K562 (cell line): Measurements from ENCODE around the gene TRIOBP. TPM values are rescaled to one million over a fixed set of nuclear protein-coding genes. Genes with fewer than 3 reads are reported as not detected.

ENCODE experiments used
- ATAC-seq: fragments of 200-7000 bp; cut with Tn5 transposase; 3 replicates; pipeline ENCODE4 v1.9.1; 2020; ENCODE audit warnings: moderate library complexity
- BruUV-seq: library from RNA; stranded (reverse); fragments of 400-500 nt; replicated peaks from 2 replicates; lab custom pipeline; 2021; lab: Mats Ljungman, UMichigan
- CTCF ChIA-PET: fragments of 300-600 bp; formaldehyde crosslinking; extraction: SDS; loops from one replicate; lab custom pipeline; 2021; ENCODE audit warnings: low intra/inter-chr PET ratio; lab: Yijun Ruan, JAX
- POLR2A ChIA-PET: fragments of 300-600, 350-650 bp; sonication (Branson Sonifier 250); formaldehyde crosslinking; extraction: SDS; loops from one replicate; lab custom pipeline; 2021; ENCODE audit warnings: antibody characterized with exemption, inconsistent platforms; lab: Yijun Ruan, JAX
- DNase-seq, 4 experiments: peaks; one replicate each; pipeline versions ENCODE4 v3.0.0 to v3.0.0-alpha.2; 2011 to 2018; ENCODE audit warnings: low spot score in 3 of 4, mixed read lengths in 3 of 4; ENCODE audit errors: extremely low read depth in 1 of 4
- FAIRE-seq: peaks from 2 replicates; lab custom pipeline; 2011; peaks lifted over from hg19 to GRCh38; lab: Jason Lieb, UNC
- H2AFZ ChIP-seq: 2 replicates; pipeline ENCODE4 v1.6.0; 2011; ENCODE audit warnings: low read depth, low read length, control low read depth, inconsistent platforms
- H3K27ac ChIP-seq: fragments of 200-600 bp; 3 replicates; pipeline ENCODE4 v1.8.0; 2011; ENCODE audit warnings: low read depth, mild to moderate bottlenecking, control low read depth, inconsistent platforms, low read length, moderate library complexity, mixed read lengths; ENCODE audit errors: extremely low read depth
- H3K27me3 ChIP-seq, 2 experiments: fragments of 300-600 bp in 1 of 2; 2 replicates in 1 of 2; 3 replicates in 1 of 2; pipeline versions ENCODE4 v1.6.0 to v1.8.0; 2011; ENCODE audit warnings: inconsistent platforms in 2 of 2, low read length in 2 of 2, mild to moderate bottlenecking in 1 of 2, mixed read lengths in 1 of 2, moderate library complexity in 1 of 2; ENCODE audit not compliant: control insufficient read depth in 2 of 2, insufficient read depth in 2 of 2
- H3K36me3 ChIP-seq: fragments of 300-600 bp; 3 replicates; pipeline ENCODE4 v1.8.0; 2011; ENCODE audit warnings: mild to moderate bottlenecking, low read length, inconsistent platforms; ENCODE audit not compliant: control insufficient read depth, insufficient read depth
- H3K4me1 ChIP-seq, 2 experiments: fragments of 200-600 bp in 1 of 2; replicated peaks in 1 of 2; 2 replicates in 1 of 2; 3 replicates in 1 of 2; pipeline versions ENCODE4 v1.5.1 to v1.8.0; 2011; ENCODE audit warnings: inconsistent platforms in 2 of 2, low read length in 2 of 2, mild to moderate bottlenecking in 1 of 2, mixed read lengths in 1 of 2, moderate library complexity in 1 of 2; ENCODE audit not compliant: control insufficient read depth in 2 of 2, insufficient read depth in 2 of 2
- H3K4me2 ChIP-seq: 2 replicates; pipeline ENCODE4 v1.6.1; 2011; ENCODE audit warnings: low read length, control low read depth, inconsistent platforms, mixed read lengths; ENCODE audit not compliant: insufficient read depth
- H3K4me3 ChIP-seq: fragments of 200-600 bp; sonication (generic), shearing (Covaris generic); 2 replicates; pipeline ENCODE4 v1.5.1; 2016; ENCODE audit warnings: control low read depth, inconsistent platforms
- H3K79me2 ChIP-seq: fragments of 200-600 bp; 3 replicates; pipeline ENCODE4 v1.8.0; 2011; ENCODE audit warnings: low read length, inconsistent platforms; ENCODE audit not compliant: control insufficient read depth, insufficient read depth
- H3K9ac ChIP-seq, 2 experiments: 2 replicates each; pipeline versions ENCODE4 v1.6.0 to v1.6.1; 2011; ENCODE audit warnings: low read depth in 2 of 2, low read length in 2 of 2, control low read depth in 1 of 2, inconsistent platforms in 1 of 2, mild to moderate bottlenecking in 1 of 2, mixed read lengths in 1 of 2; ENCODE audit not compliant: insufficient read depth in 1 of 2
- H3K9me1 ChIP-seq: one replicate; pipeline ENCODE4 v1.6.0; 2011; ENCODE audit warnings: inconsistent platforms, mild to moderate bottlenecking, low read length, moderate library complexity; ENCODE audit not compliant: control insufficient read depth, insufficient read depth
- H3K9me3 ChIP-seq: replicated peaks from 2 replicates; pipeline ENCODE4 v1.5.1; 2011; ENCODE audit warnings: low read depth, low read length, inconsistent platforms; ENCODE audit not compliant: control insufficient read depth, insufficient read depth
- H4K20me1 ChIP-seq: replicated peaks from 2 replicates; pipeline ENCODE4 v1.6.1; 2011; ENCODE audit warnings: low read length, inconsistent platforms, mixed read lengths; ENCODE audit not compliant: control insufficient read depth, insufficient read depth
- CBX1 ChIP-seq: sonication (generic); IDR thresholded peaks from 2 replicates; pipeline ENCODE4 v1.6.1; 2016; ENCODE audit warnings: antibody characterized with exemption, low read depth, mild to moderate bottlenecking
- CTCF ChIP-seq, 3 experiments: IDR thresholded peaks in 2 of 3; conservative IDR thresholded peaks in 1 of 3; 2 replicates each; pipeline ENCODE4 v1.5.1; 2011 to 2012; ENCODE audit warnings: low read length in 3 of 3, mild to moderate bottlenecking in 3 of 3, control low read depth in 2 of 3, improper control_type of control experiment in 1 of 3, inconsistent platforms in 1 of 3, low read depth in 1 of 3, mixed read lengths in 1 of 3, moderate library complexity in 1 of 3; ENCODE audit not compliant: insufficient read depth in 2 of 3
- MAFF ChIP-seq: IDR thresholded peaks from 2 replicates; pipeline ENCODE4 v1.6.1; 2012; ENCODE audit warnings: low read length, improper control_type of control experiment
- POLR2G ChIP-seq: fragments of 200-400 bp; formaldehyde crosslinking; IDR thresholded peaks from 2 replicates; pipeline ENCODE4 v1.6.1; 2017; ENCODE audit warnings: low read depth, mild to moderate bottlenecking, antibody characterized with exemption, low read length, moderate library complexity
- ZBTB7A ChIP-seq: IDR thresholded peaks from 2 replicates; pipeline ENCODE4 v1.6.1; 2011; ENCODE audit warnings: low read depth, mild to moderate bottlenecking, low read length, moderate library complexity, borderline replicate concordance; ENCODE audit not compliant: control insufficient read depth
- WGBS: fragments of 100-300 bp; shearing (Covaris generic); methylation state at CpG from one replicate; pipeline ENCODE4 v1.1.6; 2016; ENCODE audit warnings: low coverage, mixed read lengths; ENCODE audit not compliant: insufficient coverage; ENCODE audit errors: missing lambda C conversion rate; 5-methylcytosine and 5-hydroxymethylcytosine counted together
- in situ Hi-C: fragments of 300-500 bp; cut with MboI; formaldehyde crosslinking; loops from 4 replicates; pipeline ENCODE4 v1.15.0; 2018; ENCODE audit warnings: inconsistent platforms, mixed read lengths
- intact Hi-C: fragments of 100-400 bp; cut with micrococcal nuclease; formaldehyde crosslinking; loops from 2 replicates; pipeline ENCODE4 v1.14.2; 2022
- polyA plus RNA-seq, 8 experiments: library from polyadenylated mRNA; depleted of rRNA in 4 of 8; stranded (reverse) in 5 of 8; unstranded in 3 of 8; fragments of >200 nt; fragmentation: Nextera tagmentation in 2 of 8; fragmentation: Illumina TruSeq in 1 of 8; extraction: Ambion mirVana in 2 of 8; extraction: Trizol in 1 of 8; gene quantifications; 2 replicates each; pipeline versions ENCODE4 v1.2.1 to v1.2.3, GENCODE V29; 2011 to 2014; ENCODE audit warnings: inconsistent platforms in 1 of 8, missing spikeins in 1 of 8
- total RNA-seq, 7 experiments: library from RNA; depleted of rRNA in 6 of 7; stranded (reverse); fragments of >200 nt in 6 of 7; fragmentation: Illumina TruSeq in 2 of 7; extraction: Trizol in 2 of 7; gene quantifications; 2 replicates each; pipeline versions ENCODE4 v1.2.1 to v1.2.3, GENCODE V29; 2011 to 2021; ENCODE audit warnings: low replicate concordance in 1 of 7

TRIOBP gene
- total and polyA plus RNA-seq, 9 of the 15 experiments (the other 6 are each of a cell fraction or from before 2014, with no cell fraction given): 0.24 to 13.8 (median 5.5) TPM

- ChIA-PET POLR2A (interaction anchor here (0.6 to 1.3 kb wide), 3 partner anchors 11 to 316 kb away, joined by 3 to 4 read pairs (median 4); no protein-coding TSS in a partner anchor), CTCF (no interaction called here)
- Histone ChIP-seq H3K27me3 (no peaks in the 10 kb centered on the region), H4K20me1 (no peaks in the 10 kb centered on the region), H3K4me1 (peaks cover 0 to 13% of the 10 kb centered on the region in 2 experiments; a peak in 2 of 5 replicates), H3K9me3 (no peaks in the 10 kb centered on the region), H2AFZ (no peak overlapping the region), H3K27ac (no peak overlapping the region), H3K9me1 (no peaks in the 10 kb centered on the region), H3K4me2 (no peak overlapping the region), H3K4me3 (no peak overlapping the region), H3K36me3 (no peaks in the 10 kb centered on the region), H3K79me2 (no peaks in the 10 kb centered on the region), H3K9ac (no peak overlapping the region)
- FAIRE-seq (no peak), DNase-seq (peak in 3 of 4 experiments; percentile 21 to 39 (median 33)), ATAC-seq (peak; percentile 83)
- 47% methylated on average over 2 of the region's 3 CpGs for WGBS
- TF ChIP-seq CTCF (IDR thresholded peaks at IDR 0.05 in 2 of 3, conservative IDR thresholded peaks at IDR 0.05 in 1 of 3; ENCODE audit: insufficient read depth in 2 of 3, low read depth in 1 of 3, low read length in 3 of 3) (peak in 1 of 3 experiments; percentile 40; a peak in 2 of 6 replicates), CBX1 (no peak)
- intact Hi-C loops (no loop called here), in situ Hi-C loops (no loop called here)
- no TSS peak for BruUV-seq
Measured at GRCh38 chr22:37768273-37768672, 71.4 kb downstream of the TRIOBP start.

- POLR2A ChIA-PET: interaction anchor here (1.0 to 1.3 kb wide), 2 partner anchors 10 to 14 kb away, joined by 4 read pairs; no protein-coding TSS in a partner anchor
- 89% methylated on average over 13 of the region's 24 CpGs for WGBS
- H4K20me1 ChIP-seq: no peaks in the 10 kb centered on the region
- H3K27ac ChIP-seq: no peak overlapping the region
- ATAC-seq (no peak), DNase-seq (no peak), FAIRE-seq (no peak)
- no peak overlapping the region for H3K4me3 ChIP-seq
- BruUV-seq: no TSS peak
- no peak overlapping the region for H2AFZ ChIP-seq
- no peaks in the 10 kb centered on the region for H3K27me3 ChIP-seq
- H3K9me1 ChIP-seq: no peaks in the 10 kb centered on the region
- in situ Hi-C loops: no loop called here
- H3K36me3 ChIP-seq: no peaks in the 10 kb centered on the region
- intact Hi-C loops: no loop called here
- CTCF ChIA-PET: no interaction called here
- no peaks in the 10 kb centered on the region for H3K79me2 ChIP-seq
- H3K9me3 ChIP-seq: no peaks in the 10 kb centered on the region
- 0 out of 4 replicates have a peak overlapping the region, but pooled peaks of 1 of the 2 experiments have one; percentile 28 for H3K9ac ChIP-seq
- H3K4me1 ChIP-seq: peaks cover 0 to 10% of the 10 kb centered on the region in 2 experiments; a peak in 2 of 5 replicates
- TF ChIP-seq ZBTB7A: no peak
- TF ChIP-seq MAFF: no peak
- TF ChIP-seq POLR2G: peak; percentile 23; the same call in 1 of the 2 replicates
- H3K4me2 ChIP-seq: no peak overlapping the region
Measured at GRCh38 chr22:37769056-37769455, 72.2 kb downstream of the TRIOBP start.
